Measurements from ENCODE around the gene NCOA1.

The NCOA1 gene

GRCh38 chr2:24712296-24712695 is 221.2 kb downstream of the NCOA1 start:
- DNase-seq: no peak

- DNase-seq: no peak
Measured at GRCh38 chr2:24717263-24717951, 226.4 kb downstream of the NCOA1 start.

DNA sequence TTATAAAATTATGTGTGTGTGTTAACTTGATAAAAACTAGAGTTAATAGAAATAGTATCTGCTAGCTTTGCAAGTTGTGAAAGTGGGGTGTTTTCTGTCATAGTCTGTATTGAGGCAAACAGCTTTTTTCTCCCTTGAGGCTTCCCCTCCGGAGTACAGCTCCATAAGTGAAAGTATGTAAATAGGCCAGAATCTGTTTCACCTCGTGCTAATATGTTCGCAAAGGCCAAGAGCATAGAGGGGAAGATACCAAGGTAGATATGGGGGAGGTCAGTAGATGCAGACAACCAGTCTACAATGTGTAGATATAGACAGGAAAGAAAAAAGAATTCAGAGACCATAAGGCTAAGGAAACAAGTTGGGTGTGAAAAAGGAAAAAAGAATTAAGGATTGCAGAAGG is 229.3 kb downstream of the NCOA1 start:
- DNase-seq: no peak

GRCh38 chr2:24721470-24721869 is 230.4 kb downstream of the NCOA1 start:
- DNase-seq: no peak

GRCh38 chr2:24722141-24722790 is 231.2 kb downstream of the NCOA1 start:
- no peak for DNase-seq

GRCh38 chr2:24723191-24723590 is 232.1 kb downstream of the NCOA1 start:
- DNase-seq: no peak

- no peak for DNase-seq
Measured at GRCh38 chr2:24723665-24724064, 232.6 kb downstream of the NCOA1 start.

DNA sequence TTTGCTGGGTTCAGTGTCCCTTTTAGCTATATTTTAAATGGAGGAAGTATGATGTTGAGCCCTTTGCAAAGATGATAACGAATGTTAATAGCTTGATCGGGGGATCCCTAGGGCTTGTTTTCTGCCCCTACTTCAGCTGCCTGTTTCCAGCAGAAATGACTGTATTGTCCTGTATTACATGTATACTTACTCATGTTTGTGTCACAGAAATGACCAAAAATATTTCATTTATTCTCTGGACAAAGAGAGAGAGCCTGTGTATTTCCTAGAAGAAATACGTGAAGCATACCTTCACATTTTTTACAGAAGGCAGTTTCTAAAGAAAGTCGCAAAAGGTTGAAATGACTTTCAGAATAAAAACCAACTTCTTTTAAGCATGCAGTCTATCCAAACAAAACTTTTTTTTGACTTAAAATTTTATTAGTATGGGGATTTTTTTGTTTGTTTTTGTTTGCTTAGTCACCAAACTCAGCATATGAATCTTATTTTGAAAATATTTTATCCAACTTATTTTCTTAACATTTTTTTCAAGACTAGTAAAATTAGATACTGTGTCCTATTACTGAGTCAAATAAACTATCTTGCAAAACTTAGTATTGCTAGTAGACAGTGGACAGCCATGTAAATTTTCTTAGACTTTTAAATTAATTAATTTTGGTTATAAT is 233.2 kb downstream of the NCOA1 start:
- no peak for DNase-seq

- no peak for DNase-seq
Measured at GRCh38 chr2:24725956-24726355, 234.9 kb downstream of the NCOA1 start.

DNA sequence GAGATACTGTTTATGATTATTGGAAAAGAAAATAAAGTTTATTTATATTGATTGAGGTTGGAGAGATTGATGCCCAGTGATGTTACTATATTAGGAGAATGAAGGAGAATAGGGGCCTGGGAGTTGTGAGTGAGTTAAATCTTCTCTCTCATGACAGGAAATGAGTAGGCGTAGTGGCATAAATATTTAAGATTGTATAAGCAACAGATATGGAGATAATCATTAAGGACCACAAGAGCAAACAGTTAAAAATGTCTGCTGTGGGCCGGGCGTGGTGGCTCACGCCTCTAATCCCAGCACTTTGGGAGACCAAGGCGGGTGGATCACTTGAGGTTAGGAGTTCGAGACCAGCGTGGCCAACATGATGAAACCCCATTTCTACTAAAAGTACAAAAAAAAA is 239.4 kb downstream of the NCOA1 start:
- no peak for DNase-seq

DNA sequence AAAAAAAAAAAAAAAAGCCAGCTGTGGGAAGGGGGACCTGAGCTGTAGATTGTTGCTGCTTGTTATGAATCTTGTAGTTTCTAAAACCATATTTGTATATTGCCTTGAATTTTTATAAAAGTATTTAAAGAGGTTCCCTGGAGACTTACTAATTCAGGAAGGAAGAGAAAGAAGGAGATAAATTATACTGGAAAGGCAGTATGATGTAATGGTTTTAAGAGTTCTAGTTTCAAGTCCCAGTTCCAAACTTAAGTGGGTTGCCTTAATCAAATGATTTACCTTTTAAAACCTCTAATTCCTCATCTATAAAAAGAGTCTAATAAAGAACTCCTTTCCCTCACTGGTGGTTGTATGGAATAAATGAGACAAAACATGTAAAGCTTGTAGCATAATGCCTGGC is 240.0 kb downstream of the NCOA1 start:
- no peak for DNase-seq

DNA sequence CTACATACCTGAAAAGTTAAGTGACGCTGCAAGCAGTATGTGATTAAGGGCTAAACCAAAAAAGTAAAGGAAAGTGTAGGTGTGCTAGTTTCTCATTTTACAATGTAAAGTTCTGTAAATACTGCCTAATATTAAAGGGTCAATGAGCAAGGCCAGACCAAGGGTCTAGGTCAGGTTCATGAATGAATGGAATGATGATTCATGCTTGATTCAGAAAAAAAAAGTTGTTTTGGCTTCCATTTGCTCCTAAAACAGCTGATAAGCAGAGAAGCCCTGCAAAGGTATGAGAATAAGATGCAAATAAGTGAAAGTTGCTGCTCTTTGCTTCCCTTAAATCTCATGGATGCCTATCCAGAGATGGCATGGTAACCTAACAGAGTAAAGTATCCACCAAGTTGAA is 240.9 kb downstream of the NCOA1 start:
- no peak for DNase-seq

- DNase-seq: no peak
Measured at GRCh38 chr2:24734741-24735140, 243.7 kb downstream of the NCOA1 start.

DNA sequence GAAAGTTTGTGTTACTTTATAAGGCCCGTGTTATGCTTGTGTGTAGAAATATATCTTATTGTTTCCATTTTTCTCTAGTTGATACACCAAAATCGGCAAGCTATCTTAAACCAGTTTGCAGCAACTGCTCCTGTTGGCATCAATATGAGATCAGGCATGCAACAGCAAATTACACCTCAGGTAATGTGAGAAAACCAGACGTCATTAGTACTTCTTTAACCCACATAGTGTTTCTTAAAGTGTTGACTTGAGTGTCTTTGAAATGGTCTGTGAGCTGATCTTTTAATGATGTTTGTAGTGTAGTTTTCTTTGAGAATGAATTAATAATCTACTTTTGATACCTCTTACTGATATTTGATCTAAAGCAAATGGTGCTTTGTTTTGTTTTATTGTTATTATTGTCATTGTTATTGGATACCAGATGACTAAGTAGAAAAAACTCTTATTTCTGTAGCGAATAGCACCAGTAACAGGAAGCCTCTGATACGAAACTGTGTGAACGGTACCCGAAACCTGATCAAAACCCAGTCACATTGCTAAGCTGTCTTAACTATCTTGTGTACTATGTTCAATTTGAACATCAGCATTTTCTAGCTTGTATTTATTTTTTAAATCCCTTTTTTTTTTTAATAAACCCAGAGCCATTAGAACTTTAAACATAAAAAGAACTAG is 248.4 kb downstream of the NCOA1 start:
- no peak for DNase-seq

DNA sequence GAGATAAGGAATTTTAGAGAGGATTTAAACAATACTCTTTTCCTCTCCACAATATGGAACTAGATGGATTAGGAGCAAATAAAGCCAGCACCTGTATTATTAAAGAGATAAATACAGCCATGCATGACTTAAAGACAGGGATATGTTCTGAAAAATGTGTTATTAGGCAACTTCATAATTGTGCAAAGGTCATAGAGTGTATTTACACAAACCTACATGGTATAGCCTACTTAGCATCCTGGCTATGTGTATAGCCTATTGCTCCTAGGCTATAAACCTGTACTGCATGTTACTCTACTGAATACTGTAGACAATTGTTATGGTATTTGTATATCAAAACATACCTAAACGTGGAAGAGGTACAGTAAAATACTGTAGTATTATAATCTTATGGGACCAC is 249.1 kb downstream of the NCOA1 start:
- no peak for DNase-seq

DNA sequence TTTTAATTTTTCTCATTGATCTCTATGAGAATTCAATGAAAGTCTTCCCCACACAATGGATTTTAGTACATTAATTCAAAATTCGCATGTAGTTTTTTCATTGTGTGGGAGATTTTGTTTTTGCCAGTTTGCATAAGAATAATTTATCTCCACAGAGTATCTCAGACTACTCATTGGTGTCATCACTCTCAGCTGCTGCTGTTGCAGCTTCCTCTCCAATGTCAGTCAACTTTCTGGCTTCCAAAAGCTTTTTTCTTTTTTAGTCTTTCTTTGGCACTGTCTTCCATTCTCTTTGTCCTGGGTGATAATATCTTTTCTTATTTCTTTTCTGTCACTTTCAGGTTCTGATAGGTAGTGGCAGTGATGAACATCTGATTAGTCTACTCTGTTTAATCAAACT is 251.7 kb downstream of the NCOA1 start:
- DNase-seq: no peak

- no peak for DNase-seq
Measured at GRCh38 chr2:24743924-24744323, 252.9 kb downstream of the NCOA1 start.

- no peak for DNase-seq
Measured at GRCh38 chr2:24744356-24744755, 253.3 kb downstream of the NCOA1 start.

GRCh38 chr2:24745825-24746224 is 254.8 kb downstream of the NCOA1 start:
- no peak for DNase-seq

DNA sequence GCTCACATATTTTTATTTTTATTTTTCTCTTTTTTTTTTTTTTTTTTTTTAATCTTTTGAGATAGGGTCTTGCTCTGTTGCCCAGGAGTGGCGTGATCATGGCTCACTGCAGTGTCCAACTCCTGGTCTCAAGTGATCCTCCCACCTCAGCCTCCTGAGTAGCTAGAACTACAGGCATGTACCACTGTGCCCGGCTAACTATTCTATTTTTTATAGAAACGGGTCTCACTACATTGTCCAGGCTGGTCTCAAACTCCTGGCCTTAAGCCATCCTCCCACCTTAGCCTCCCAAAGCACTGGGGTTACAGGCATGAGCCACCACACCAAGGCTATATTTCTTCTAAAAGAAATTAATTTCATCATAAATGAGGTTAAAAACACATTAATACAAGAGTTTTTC is 256.2 kb downstream of the NCOA1 start:
- no peak for DNase-seq

DNA sequence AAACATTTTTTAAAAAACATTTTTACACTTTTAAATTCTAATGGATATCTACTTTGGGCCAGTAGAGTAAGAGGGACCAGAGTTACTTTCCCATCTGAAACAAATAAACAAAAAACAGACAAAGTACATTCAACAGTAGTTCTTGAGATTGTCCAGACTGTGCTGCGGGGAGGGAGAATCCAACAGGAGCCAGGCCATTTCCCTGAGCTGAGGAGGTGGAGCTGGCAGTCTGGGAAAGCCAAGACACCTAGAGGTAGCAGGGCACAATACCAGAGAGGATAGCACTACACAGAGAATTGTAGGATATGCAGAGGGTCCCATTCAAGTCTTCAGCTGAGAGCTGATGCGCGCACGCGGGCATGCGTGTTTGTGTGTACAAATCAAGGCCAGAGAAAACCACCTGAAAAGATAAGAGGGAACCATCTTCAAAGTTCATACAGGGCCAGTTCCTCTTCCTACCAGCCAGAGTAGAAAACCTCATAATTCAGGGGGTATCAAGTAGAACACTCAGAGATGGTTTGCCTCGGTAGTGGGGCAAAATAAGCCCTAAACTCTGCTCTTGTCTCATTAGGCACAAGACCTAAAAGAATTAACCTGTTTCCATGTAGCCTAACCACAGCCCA is 258.1 kb downstream of the NCOA1 start:
- DNase-seq: no peak

DNA sequence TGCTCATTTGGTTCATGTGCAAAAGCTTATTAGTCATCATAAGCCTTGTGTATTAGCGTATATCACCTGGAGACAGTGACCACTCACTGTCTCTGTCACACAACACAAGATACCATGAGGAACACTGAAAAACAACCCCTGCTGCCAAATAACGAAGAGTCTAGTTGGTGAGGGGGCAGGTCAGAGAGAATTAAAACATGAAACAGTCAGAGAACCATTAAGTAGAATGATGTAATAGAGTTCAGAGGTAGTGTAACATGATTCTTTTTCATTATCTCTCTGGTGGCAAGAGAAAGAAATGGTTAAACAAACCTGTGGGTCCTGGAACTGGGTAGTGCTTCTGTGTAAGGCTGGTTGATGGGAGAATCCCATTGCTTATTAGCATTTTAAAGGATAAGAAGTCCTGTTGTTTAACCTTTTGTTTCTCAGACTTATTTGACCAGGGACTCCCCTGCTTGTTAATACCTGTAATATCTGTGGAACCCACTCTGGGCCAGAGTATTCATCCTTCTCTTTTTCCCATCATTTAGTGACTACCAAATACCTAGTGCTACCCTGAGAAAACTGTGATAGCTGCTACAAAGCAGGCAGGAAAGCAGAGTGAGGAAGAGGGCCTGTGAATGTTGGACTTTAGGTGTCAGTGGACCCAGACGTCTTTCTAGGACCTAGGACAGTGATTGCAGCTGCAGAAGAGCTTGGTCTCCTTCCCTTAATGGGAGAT is 264.1 kb downstream of the NCOA1 start:
- no peak for DNase-seq

DNA sequence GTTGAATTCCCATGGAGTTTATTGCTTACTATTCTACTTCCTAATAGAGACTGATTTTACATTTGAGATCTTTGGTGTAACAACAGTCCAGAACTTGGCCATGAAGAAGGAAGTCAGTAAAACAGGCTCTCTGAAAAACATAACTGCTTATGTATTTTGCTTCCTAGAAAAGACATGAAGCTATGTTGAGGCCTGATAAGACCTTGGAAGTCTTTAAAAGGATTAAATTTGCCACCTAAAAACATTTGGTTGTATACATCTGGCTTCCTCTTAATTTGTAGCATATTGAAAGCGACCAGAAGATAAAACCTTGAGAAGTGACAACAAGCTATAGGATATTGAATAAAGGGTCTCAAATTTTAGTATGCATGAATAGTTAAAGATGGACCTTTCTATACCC is 265.7 kb downstream of the NCOA1 start:
- no peak for DNase-seq
